DOHH2 (cell line): Measurements from ENCODE around the gene TRPM3.

Experiments
- H3F3A ChIP-seq: fragments of 200-600 bp; sonication (generic), shearing (Covaris generic); 2 replicates; pipeline ENCODE4 v1.6.0; 2016; ENCODE audit warnings: antibody characterized with exemption, mild to moderate bottlenecking; ENCODE audit not compliant: control insufficient read depth, insufficient read depth
- H3K27ac ChIP-seq: fragments of 200-600 bp; sonication (generic); 2 replicates; pipeline ENCODE4 v1.5.1; 2014; ENCODE audit warnings: low read depth, mild to moderate bottlenecking, low read length, moderate library complexity
- H3K27me3 ChIP-seq: fragments of 200-600 bp; sonication (generic); 2 replicates; pipeline ENCODE4 v1.6.1; 2014; ENCODE audit warnings: mild to moderate bottlenecking, low read length, mixed read lengths; ENCODE audit not compliant: control insufficient read depth
- H3K36me3 ChIP-seq: fragments of 200-600 bp; sonication (generic); 2 replicates; pipeline ENCODE4 v1.6.1; 2014; ENCODE audit warnings: mild to moderate bottlenecking, low read length, moderate library complexity, mixed read lengths; ENCODE audit not compliant: control insufficient read depth
- H3K4me1 ChIP-seq: fragments of 200-600 bp; sonication (generic); 2 replicates; pipeline ENCODE4 v1.6.1; 2014; ENCODE audit warnings: mild to moderate bottlenecking, low read length, mixed read lengths; ENCODE audit not compliant: control insufficient read depth
- H3K4me2 ChIP-seq: fragments of 200-600 bp; sonication (generic); 2 replicates; pipeline ENCODE4 v1.6.0; 2014; ENCODE audit warnings: mild to moderate bottlenecking, low read length, moderate library complexity
- H3K4me3 ChIP-seq: fragments of 200-600 bp; sonication (generic); 2 replicates; pipeline ENCODE4 v1.5.1; 2014; ENCODE audit warnings: mild to moderate bottlenecking, low read length, mixed read lengths
- H3K79me2 ChIP-seq: fragments of 200-600 bp; sonication (generic); 2 replicates; pipeline ENCODE4 v1.6.1; 2014; ENCODE audit warnings: mild to moderate bottlenecking, low read length, mixed read lengths; ENCODE audit not compliant: control insufficient read depth
- H3K9me2 ChIP-seq: fragments of 200-600 bp; sonication (generic); replicated peaks from 2 replicates; pipeline ENCODE4 v1.6.1; 2014; ENCODE audit warnings: mild to moderate bottlenecking, low read length, mixed read lengths; ENCODE audit not compliant: control insufficient read depth
- H3K9me3 ChIP-seq: fragments of 200-600 bp; sonication (generic); 2 replicates; pipeline ENCODE4 v1.6.1; 2014; ENCODE audit warnings: antibody characterized with exemption, low read length, mixed read lengths; ENCODE audit not compliant: control insufficient read depth, insufficient read depth
- H4K20me1 ChIP-seq: fragments of 200-600 bp; sonication (generic); 2 replicates; pipeline ENCODE4 v1.6.0; 2014; ENCODE audit warnings: low read depth, mild to moderate bottlenecking, antibody characterized with exemption, low read length, moderate library complexity; ENCODE audit not compliant: control insufficient read depth, insufficient read depth
- EZH2phosphoT487 ChIP-seq: fragments of 200-600 bp; sonication (generic); IDR thresholded peaks from 2 replicates; pipeline ENCODE4 v1.6.1; 2017; ENCODE audit warnings: borderline replicate concordance, mild to moderate bottlenecking, antibody characterized with exemption, low read length, moderate library complexity, mixed read lengths
- TF ChIP-seq, protein P1 (sequence below): fragments of 200-600 bp; sonication (generic); IDR thresholded peaks from one replicate; pipeline ENCODE4 v1.5.1; 2014; ENCODE audit warnings: antibody characterized with exemption, mild to moderate bottlenecking, low read depth, low read length; ENCODE audit not compliant: poor library complexity, severe bottlenecking

The TRPM3 gene

DNA sequence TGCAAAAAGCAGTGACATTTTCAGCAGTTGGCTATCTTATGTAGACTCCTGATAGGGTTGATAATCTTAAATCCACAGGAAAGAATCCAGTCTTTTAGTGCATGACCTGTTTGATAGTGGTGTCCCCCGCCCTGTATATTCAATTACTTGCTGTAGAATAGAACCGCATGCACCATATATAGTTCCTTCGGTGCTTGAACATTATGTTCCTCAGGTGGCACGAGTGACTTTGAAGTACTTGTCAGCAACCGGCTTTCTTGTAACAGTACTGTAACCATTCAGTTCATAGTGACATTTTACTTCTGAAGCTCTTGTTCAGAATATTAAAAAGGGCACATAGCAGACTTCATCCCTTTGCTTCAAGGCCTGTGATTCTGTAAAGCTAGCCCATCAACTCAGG is 543.8 kb downstream of the TRPM3 start:
- no peaks in the 10 kb centered on the region for H4K20me1 ChIP-seq
- no peaks in the 10 kb centered on the region for H3K27me3 ChIP-seq
- no peaks in the 10 kb centered on the region for H3K4me1 ChIP-seq
- H3K36me3 ChIP-seq: no peaks in the 10 kb centered on the region
- TF ChIP-seq EZH2phosphoT487: no peak
- TF ChIP-seq, protein P1, sequence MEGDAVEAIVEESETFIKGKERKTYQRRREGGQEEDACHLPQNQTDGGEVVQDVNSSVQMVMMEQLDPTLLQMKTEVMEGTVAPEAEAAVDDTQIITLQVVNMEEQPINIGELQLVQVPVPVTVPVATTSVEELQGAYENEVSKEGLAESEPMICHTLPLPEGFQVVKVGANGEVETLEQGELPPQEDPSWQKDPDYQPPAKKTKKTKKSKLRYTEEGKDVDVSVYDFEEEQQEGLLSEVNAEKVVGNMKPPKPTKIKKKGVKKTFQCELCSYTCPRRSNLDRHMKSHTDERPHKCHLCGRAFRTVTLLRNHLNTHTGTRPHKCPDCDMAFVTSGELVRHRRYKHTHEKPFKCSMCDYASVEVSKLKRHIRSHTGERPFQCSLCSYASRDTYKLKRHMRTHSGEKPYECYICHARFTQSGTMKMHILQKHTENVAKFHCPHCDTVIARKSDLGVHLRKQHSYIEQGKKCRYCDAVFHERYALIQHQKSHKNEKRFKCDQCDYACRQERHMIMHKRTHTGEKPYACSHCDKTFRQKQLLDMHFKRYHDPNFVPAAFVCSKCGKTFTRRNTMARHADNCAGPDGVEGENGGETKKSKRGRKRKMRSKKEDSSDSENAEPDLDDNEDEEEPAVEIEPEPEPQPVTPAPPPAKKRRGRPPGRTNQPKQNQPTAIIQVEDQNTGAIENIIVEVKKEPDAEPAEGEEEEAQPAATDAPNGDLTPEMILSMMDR: no peak
- H3K27ac ChIP-seq: no peak overlapping the region
- H3K4me2 ChIP-seq: no peak overlapping the region
- no peaks in the 10 kb centered on the region for H3K9me2 ChIP-seq
- H3K79me2 ChIP-seq: no peaks in the 10 kb centered on the region
- no peak overlapping the region for H3K4me3 ChIP-seq
- H3K9me3 ChIP-seq: no peaks in the 10 kb centered on the region
- no peaks in the 10 kb centered on the region for H3F3A ChIP-seq

DNA sequence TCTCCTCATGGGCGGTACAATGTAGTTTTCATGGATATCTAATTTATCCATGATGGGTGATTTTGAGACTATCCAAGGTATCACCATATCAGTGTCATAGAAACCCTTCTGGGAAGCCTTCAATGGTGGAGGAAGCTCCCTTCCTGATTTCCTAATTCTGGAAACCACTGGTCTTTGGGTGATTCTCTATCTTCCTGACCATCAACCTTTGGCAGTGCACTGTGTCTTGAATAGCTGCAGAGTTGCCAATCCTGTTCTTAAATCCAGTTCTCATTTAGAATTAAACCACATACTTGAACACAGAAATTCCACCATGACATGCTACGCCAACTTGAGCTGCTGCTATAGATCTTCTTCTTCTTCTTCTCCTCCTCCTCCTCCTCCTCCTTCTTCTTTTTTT is 545.3 kb downstream of the TRPM3 start:
- H3K27ac ChIP-seq: no peak overlapping the region
- H3K4me2 ChIP-seq: no peak overlapping the region
- TF ChIP-seq EZH2phosphoT487: no peak
- TF ChIP-seq, protein P1: no peak
- H3K9me3 ChIP-seq: no peaks in the 10 kb centered on the region
- H4K20me1 ChIP-seq: no peaks in the 10 kb centered on the region
- H3K9me2 ChIP-seq: no peaks in the 10 kb centered on the region
- H3K4me1 ChIP-seq: no peaks in the 10 kb centered on the region
- H3K79me2 ChIP-seq: no peaks in the 10 kb centered on the region
- no peaks in the 10 kb centered on the region for H3K36me3 ChIP-seq
- H3K4me3 ChIP-seq: no peak overlapping the region
- H3K27me3 ChIP-seq: no peaks in the 10 kb centered on the region
- H3F3A ChIP-seq: no peaks in the 10 kb centered on the region

DNA sequence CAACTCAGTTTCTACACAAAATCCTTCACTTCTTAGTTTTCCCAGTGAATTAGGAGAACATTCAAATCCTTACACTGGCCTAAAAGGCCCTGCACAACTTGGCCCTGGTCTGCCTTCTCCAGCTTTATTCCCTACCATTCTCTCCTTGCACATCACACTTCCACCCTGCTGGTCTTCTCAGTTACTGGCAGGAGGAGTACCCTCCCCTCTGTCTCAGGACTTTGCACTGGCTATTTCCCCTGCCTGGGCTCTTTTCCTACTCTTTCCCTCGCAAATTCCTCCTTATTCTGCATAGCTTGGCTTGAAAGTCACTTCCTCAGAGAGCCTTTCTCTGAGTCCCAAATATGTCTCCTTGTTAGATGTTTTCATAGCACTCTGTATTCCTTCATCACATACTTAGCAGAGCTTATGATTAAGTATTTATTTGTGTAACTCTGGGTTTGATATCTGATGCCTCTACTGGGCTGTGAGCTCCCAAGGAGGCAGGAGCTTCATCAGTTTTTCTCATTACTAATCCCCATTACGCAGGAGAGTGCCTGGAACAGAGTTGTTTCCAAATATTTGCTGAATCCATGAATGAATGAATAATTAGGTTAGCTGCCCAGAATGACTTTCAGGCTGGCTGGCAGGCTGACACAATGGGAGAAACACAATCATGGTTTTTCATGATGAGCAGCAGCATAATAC is 547.1 kb downstream of the TRPM3 start:
- no peak overlapping the region for H3K27ac ChIP-seq
- H3K4me2 ChIP-seq: no peak overlapping the region
- no peaks in the 10 kb centered on the region for H4K20me1 ChIP-seq
- H3K4me3 ChIP-seq: no peak overlapping the region
- no peaks in the 10 kb centered on the region for H3K36me3 ChIP-seq
- no peaks in the 10 kb centered on the region for H3K79me2 ChIP-seq
- no peaks in the 10 kb centered on the region for H3K27me3 ChIP-seq
- TF ChIP-seq, protein P1: no peak
- no peak for TF ChIP-seq EZH2phosphoT487
- no peaks in the 10 kb centered on the region for H3K4me1 ChIP-seq
- H3K9me3 ChIP-seq: no peaks in the 10 kb centered on the region
- no peaks in the 10 kb centered on the region for H3K9me2 ChIP-seq
- H3F3A ChIP-seq: no peaks in the 10 kb centered on the region
